ENCODE measurements around the gene THAP5. TPM values are rescaled to one million over a fixed set of nuclear protein-coding genes. Genes with fewer than 3 reads are reported as not detected.

Gene THAP5
- total RNA-seq, 4 donors from 2014 or later, result 12.6 to 24.7 (median 15.7) TPM

DNA sequence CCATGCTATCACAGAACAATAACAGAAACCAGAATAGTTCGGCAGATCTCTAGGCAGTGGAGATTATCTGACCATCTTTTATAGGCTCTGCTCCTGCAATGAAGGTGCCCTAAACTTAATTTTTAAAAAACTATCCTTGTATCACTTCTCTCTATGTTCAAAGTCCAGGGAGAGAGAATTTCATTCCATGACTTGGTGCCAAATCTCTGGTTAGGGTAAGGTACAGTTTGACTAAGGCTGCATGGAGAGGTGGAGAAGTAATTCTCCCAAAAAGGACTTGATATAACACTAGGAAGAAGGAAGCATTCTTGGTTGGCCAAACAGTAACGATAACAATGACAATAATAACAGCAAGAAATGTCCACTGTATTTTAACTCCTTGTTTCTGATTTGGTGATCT lies 40.1 kb upstream of the THAP5 start:
- no peak for TF ChIP-seq CTCF (IDR thresholded peaks at IDR 0.05)
- ATAC-seq (ENCODE audit: low FRiP score), result no peak
- no peak for DNase-seq (ENCODE audit: low spot score)

- DNase-seq (ENCODE audit: low spot score) (no peak), ATAC-seq (ENCODE audit: low FRiP score) (no peak)
- TF ChIP-seq CTCF (IDR thresholded peaks at IDR 0.05), result no peak
These were observed 36.2 kb upstream of the THAP5 start for GRCh38 chr7:108605559-108606201.

GRCh38 chr7:108604307-108605077 lies 35.0 kb upstream of the THAP5 start:
- no peak for TF ChIP-seq CTCF (IDR thresholded peaks at IDR 0.05)
- ATAC-seq (ENCODE audit: low FRiP score), result no peak
- DNase-seq (ENCODE audit: low spot score), result no peak

- DNase-seq (ENCODE audit: low spot score), result no peak
- no peak for TF ChIP-seq CTCF (IDR thresholded peaks at IDR 0.05)
- no peak for ATAC-seq (ENCODE audit: low FRiP score)
These were observed 34.3 kb upstream of the THAP5 start for GRCh38 chr7:108603656-108604306.

DNA sequence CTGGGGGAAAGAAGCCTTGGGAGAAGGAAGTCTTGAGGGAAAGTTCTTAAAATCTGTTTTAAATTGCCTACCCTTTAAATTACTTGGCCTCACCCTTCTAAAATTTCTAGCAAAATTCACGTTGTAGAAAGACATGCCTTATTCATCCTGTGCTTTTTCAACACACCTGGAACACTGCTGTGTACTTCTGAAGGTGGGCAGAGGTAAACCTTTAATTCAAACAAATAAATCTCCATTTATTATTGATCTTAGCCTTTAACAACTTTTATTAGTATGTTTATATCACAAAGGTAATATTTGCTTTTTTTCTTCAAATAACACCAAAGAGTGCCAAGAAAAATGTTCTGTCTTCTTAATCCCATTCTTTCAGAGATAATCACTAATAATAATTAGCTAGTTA lies 30.9 kb upstream of the THAP5 start:
- no peak for TF ChIP-seq CTCF (IDR thresholded peaks at IDR 0.05)
- ATAC-seq (ENCODE audit: low FRiP score), result no peak

DNA sequence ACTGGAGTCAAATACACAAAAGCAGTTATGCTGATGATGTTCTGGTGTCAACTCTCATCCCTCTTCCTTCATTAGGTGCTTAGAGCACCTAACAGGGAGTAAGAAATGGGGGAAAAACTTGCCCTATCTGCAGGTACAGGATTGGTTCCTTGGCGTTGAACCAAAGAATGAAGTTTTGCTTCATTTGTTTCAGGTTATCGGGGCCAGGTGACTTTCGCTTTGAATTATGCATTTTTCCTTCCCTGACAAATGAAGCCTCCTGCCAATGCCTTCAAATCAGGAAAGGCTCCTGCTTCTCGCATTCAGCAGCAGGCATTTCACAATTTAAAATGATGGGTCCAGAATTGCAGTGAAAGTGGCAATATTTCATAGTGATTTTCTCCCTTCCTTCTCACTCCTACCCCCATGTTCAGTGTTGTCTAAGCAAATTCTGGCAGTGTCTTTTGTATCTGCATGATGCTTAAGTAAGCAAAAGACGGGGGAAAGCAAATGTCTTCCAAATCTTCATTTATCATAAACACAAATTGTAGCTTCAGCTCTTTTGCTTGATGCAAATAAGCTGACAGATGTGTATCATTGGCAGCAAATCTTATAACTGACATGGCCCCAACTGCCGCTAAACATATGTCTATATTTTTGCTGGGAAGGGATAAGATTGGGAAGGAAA lies 29.5 kb upstream of the THAP5 start:
- no peak for TF ChIP-seq CTCF (IDR thresholded peaks at IDR 0.05)
- DNase-seq (ENCODE audit: low spot score), result no peak
- ATAC-seq (ENCODE audit: low FRiP score), result no peak

More for the DNA sequence above, 30.9 kb upstream of the THAP5 start:
- DNase-seq (ENCODE audit: low spot score), result no peak

Measured in omental fat pad (tissue), 4 donors.